H1 (cell line): ENCODE data around the gene RPS17. TPM values are rescaled to one million over a fixed set of nuclear protein-coding genes. Genes with fewer than 3 reads are reported as not detected.

Experiments
- CTCF ChIA-PET: fragments of 300-600 bp; sonication (Branson Sonifier 250); formaldehyde crosslinking; loops from one replicate; lab custom pipeline; 2021; ENCODE audit not compliant: partially characterized antibody; lab: Charles Lee
- POLR2A ChIA-PET: fragments of 300-600 bp; sonication (Branson Sonifier 250); formaldehyde crosslinking; loops from one replicate; lab custom pipeline; 2021; ENCODE audit warnings: inconsistent platforms; ENCODE audit not compliant: partially characterized antibody; lab: Charles Lee
- DNase-seq, 2 experiments: peaks; one replicate each; pipeline versions ENCODE4 v3.0.0 to v3.0.0-alpha.2; 2010 to 2022; ENCODE audit warnings: low spot score in 2 of 2, low read depth in 1 of 2, mixed read lengths in 1 of 2
- FAIRE-seq: peaks from 2 replicates; lab custom pipeline; 2011; peaks lifted over from hg19 to GRCh38; lab: Jason Lieb, UNC
- H2AFZ ChIP-seq: 2 replicates; pipeline ENCODE4 v1.8.1; 2012; ENCODE audit warnings: low read length, inconsistent platforms
- H2AK5ac ChIP-seq: 2 replicates; pipeline ENCODE4 v1.6.1; 2013; ENCODE audit warnings: low read depth, low read length
- H2BK120ac ChIP-seq: replicated peaks from 2 replicates; pipeline ENCODE3; 2013; ENCODE audit warnings: low read depth, low read length, inconsistent platforms
- H2BK12ac ChIP-seq: 2 replicates; pipeline ENCODE4 v1.6.1; 2013; ENCODE audit warnings: low read depth, low read length
- H2BK15ac ChIP-seq: 2 replicates; pipeline ENCODE4 v1.6.1; 2013; ENCODE audit warnings: low read length
- H2BK20ac ChIP-seq: 2 replicates; pipeline ENCODE4 v1.6.1; 2013; ENCODE audit warnings: low read length
- H2BK5ac ChIP-seq: 2 replicates; pipeline ENCODE4 v1.6.1; 2013; ENCODE audit warnings: low read depth, low read length
- H3K14ac ChIP-seq: 2 replicates; pipeline ENCODE4 v1.6.1; 2013; ENCODE audit warnings: inconsistent platforms; ENCODE audit not compliant: insufficient read length
- H3K18ac ChIP-seq: 2 replicates; pipeline ENCODE4 v1.6.1; 2013; ENCODE audit warnings: low read length; ENCODE audit errors: extremely low read depth
- H3K23ac ChIP-seq: 2 replicates; pipeline ENCODE4 v1.6.1; 2013; ENCODE audit warnings: inconsistent platforms; ENCODE audit not compliant: insufficient read length
- H3K23me2 ChIP-seq: 2 replicates; pipeline ENCODE4 v1.6.1; 2013; ENCODE audit warnings: low read depth, low read length
- H3K27ac ChIP-seq: 2 replicates; pipeline ENCODE4 v1.6.1; 2011; ENCODE audit warnings: low read depth, low read length, inconsistent platforms
- H3K27me3 ChIP-seq, 4 experiments: replicated peaks in 1 of 4; 1 replicate in 1 of 4; 2 replicates in 3 of 4; pipeline versions ENCODE4 v1.6.1 to v1.8.1; 2011 to 2013; ENCODE audit warnings: low read length in 3 of 4, mild to moderate bottlenecking in 3 of 4, inconsistent platforms in 2 of 4, mixed read lengths in 2 of 4, moderate library complexity in 1 of 4; ENCODE audit not compliant: control insufficient read depth in 3 of 4, insufficient read depth in 3 of 4; ENCODE audit errors: extremely low read depth in 1 of 4
- H3K36me3 ChIP-seq, 4 experiments: 2 replicates each; pipeline versions ENCODE4 v1.6.1 to v1.8.1; 2011 to 2013; ENCODE audit warnings: mild to moderate bottlenecking in 4 of 4, low read length in 3 of 4, moderate library complexity in 2 of 4, control low read depth in 1 of 4, inconsistent platforms in 1 of 4; ENCODE audit not compliant: insufficient read depth in 4 of 4, control insufficient read depth in 2 of 4
- H3K4ac ChIP-seq: replicated peaks from 2 replicates; pipeline ENCODE3; 2013; ENCODE audit warnings: low read length, low read depth, mixed read lengths, inconsistent platforms; ENCODE audit not compliant: insufficient read length
- H3K4me1 ChIP-seq, 4 experiments: replicated peaks in 1 of 4; 1 replicate in 1 of 4; 2 replicates in 3 of 4; pipeline versions ENCODE4 v1.6.1 to v1.8.1; 2011 to 2013; ENCODE audit warnings: low read length in 3 of 4, inconsistent platforms in 2 of 4, mixed read lengths in 1 of 4; ENCODE audit not compliant: insufficient read depth in 4 of 4, control insufficient read depth in 3 of 4
- H3K4me2 ChIP-seq, 2 experiments: 2 replicates each; pipeline versions ENCODE4 v1.6.1 to v1.8.1; 2011 to 2013; ENCODE audit warnings: low read depth in 2 of 2, low read length in 2 of 2, control low read depth in 1 of 2, inconsistent platforms in 1 of 2, mild to moderate bottlenecking in 1 of 2; ENCODE audit not compliant: insufficient read depth in 1 of 2
- H3K4me3 ChIP-seq, 4 experiments: fragments of 200-600, 300-600 bp in 1 of 4; sonication (generic), shearing (Covaris generic), sonication (Bioruptor Twin) in 1 of 4; 2 replicates each; pipeline versions ENCODE4 v1.5.1 to v1.8.1; 2011 to 2016; ENCODE audit warnings: low read length in 4 of 4, low read depth in 3 of 4, control low read depth in 2 of 4, inconsistent platforms in 2 of 4, mild to moderate bottlenecking in 2 of 4, mixed read lengths in 1 of 4, moderate library complexity in 1 of 4; ENCODE audit not compliant: insufficient read depth in 2 of 4; ENCODE audit errors: extremely low read depth in 1 of 4
- H3K56ac ChIP-seq: replicated peaks from 2 replicates; pipeline ENCODE3; 2013; ENCODE audit warnings: low read depth, mild to moderate bottlenecking, mixed read lengths, low read length, inconsistent platforms; ENCODE audit not compliant: insufficient read length
- H3K79me1 ChIP-seq: 2 replicates; pipeline ENCODE4 v1.6.1; 2013; ENCODE audit warnings: low read depth, low read length, control low read depth
- H3K79me2 ChIP-seq, 2 experiments: 2 replicates each; pipeline versions ENCODE4 v1.6.1 to v1.8.1; 2012 to 2013; ENCODE audit warnings: low read length in 2 of 2, mild to moderate bottlenecking in 2 of 2, inconsistent platforms in 1 of 2; ENCODE audit not compliant: insufficient read depth in 2 of 2, control insufficient read depth in 1 of 2
- H3K9ac ChIP-seq, 4 experiments: replicated peaks in 1 of 4; 1 replicate in 1 of 4; 2 replicates in 3 of 4; pipeline versions ENCODE4 v1.6.1 to v1.8.1; 2011 to 2013; ENCODE audit warnings: low read depth in 3 of 4, low read length in 3 of 4, control low read depth in 2 of 4, mild to moderate bottlenecking in 2 of 4, moderate library complexity in 2 of 4, inconsistent platforms in 1 of 4; ENCODE audit errors: extremely low read depth in 1 of 4
- H3K9me3 ChIP-seq, 2 experiments: 2 replicates each; pipeline versions ENCODE4 v1.6.1 to v1.8.1; 2012 to 2013; ENCODE audit warnings: mild to moderate bottlenecking in 2 of 2, moderate library complexity in 2 of 2, control low read depth in 1 of 2, inconsistent platforms in 1 of 2, low read depth in 1 of 2, low read length in 1 of 2, mixed read lengths in 1 of 2; ENCODE audit not compliant: insufficient read depth in 2 of 2
- H4K20me1 ChIP-seq, 2 experiments: replicated peaks in 1 of 2; 2 replicates each; pipeline versions ENCODE3 to v1.8.1; 2011 to 2013; ENCODE audit warnings: inconsistent platforms in 2 of 2, low read length in 2 of 2, mild to moderate bottlenecking in 1 of 2; ENCODE audit not compliant: insufficient read depth in 2 of 2, control insufficient read depth in 1 of 2
- H4K5ac ChIP-seq: 2 replicates; pipeline ENCODE4 v1.6.1; 2013; ENCODE audit warnings: low read length, low read depth, mixed read lengths, inconsistent platforms; ENCODE audit not compliant: insufficient read length
- H4K8ac ChIP-seq: 2 replicates; pipeline ENCODE4 v1.8.0; 2013; ENCODE audit warnings: mild to moderate bottlenecking, moderate library complexity, low read length, inconsistent platforms; ENCODE audit not compliant: insufficient read depth; ENCODE audit errors: extremely low read depth
- H4K91ac ChIP-seq: replicated peaks from 2 replicates; pipeline ENCODE3; 2013; ENCODE audit warnings: low read length, mixed read lengths, inconsistent platforms; ENCODE audit not compliant: insufficient read length
- ATF2 ChIP-seq: IDR thresholded peaks from 2 replicates; pipeline ENCODE4 v1.6.1; 2012; ENCODE audit warnings: low read length, inconsistent platforms
- BACH1 ChIP-seq: IDR thresholded peaks from 2 replicates; pipeline ENCODE4 v1.6.1; 2012; ENCODE audit warnings: low read length, improper control_type of control experiment
- CEBPB ChIP-seq: IDR thresholded peaks from 2 replicates; pipeline ENCODE4 v1.6.1; 2012; ENCODE audit warnings: low read depth, low read length
- E2F6 ChIP-seq: IDR thresholded peaks from 2 replicates; pipeline ENCODE4 v1.6.1; 2012; ENCODE audit warnings: inconsistent platforms
- FOSL1 ChIP-seq: IDR thresholded peaks from 2 replicates; pipeline ENCODE4 v1.6.1; 2011; ENCODE audit warnings: mild to moderate bottlenecking, low read depth, low read length, moderate library complexity; ENCODE audit not compliant: insufficient read depth
- HDAC2 ChIP-seq, 2 experiments: fragments of 300-600 bp in 1 of 2; sonication (generic) in 1 of 2; IDR thresholded peaks; 2 replicates each; pipeline ENCODE4 v1.6.1; 2011 to 2012; ENCODE audit warnings: low read depth in 2 of 2, low read length in 2 of 2, mild to moderate bottlenecking in 2 of 2, moderate library complexity in 2 of 2, borderline replicate concordance in 1 of 2, inconsistent platforms in 1 of 2
- KDM4A ChIP-seq: IDR thresholded peaks from one replicate; pipeline ENCODE4 v1.7.1; 2012; ENCODE audit warnings: low read depth, mild to moderate bottlenecking, moderate library complexity, low read length, inconsistent platforms; ENCODE audit not compliant: severe bottlenecking
- NRF1 ChIP-seq: IDR thresholded peaks from 2 replicates; pipeline ENCODE4 v1.6.1; 2011; ENCODE audit warnings: mild to moderate bottlenecking, low read depth, low read length, improper control_type of control experiment
- RAD21 ChIP-seq, 2 experiments: IDR thresholded peaks in 1 of 2; conservative IDR thresholded peaks in 1 of 2; 2 replicates each; pipeline ENCODE4 v1.6.1; 2011; ENCODE audit warnings: low read depth in 2 of 2, low read length in 2 of 2, improper control_type of control experiment in 1 of 2, inconsistent platforms in 1 of 2, mild to moderate bottlenecking in 1 of 2, moderate library complexity in 1 of 2
- SIN3A ChIP-seq, 2 experiments: IDR thresholded peaks in 1 of 2; conservative IDR thresholded peaks in 1 of 2; 2 replicates each; pipeline ENCODE4 v1.6.1; 2011 to 2012; ENCODE audit warnings: low read length in 2 of 2, improper control_type of control experiment in 1 of 2, low read depth in 1 of 2, mild to moderate bottlenecking in 1 of 2
- YY1 ChIP-seq: IDR thresholded peaks from 2 replicates; pipeline ENCODE4 v1.6.1; 2011; ENCODE audit warnings: low read depth, mild to moderate bottlenecking, low read length
- WGBS, 2 experiments: shearing (Covaris generic) in 1 of 2; methylation state at CpG; one replicate each; pipeline versions ENCODE4 v1.1.6 to v1.1.7; 2013 to 2015; ENCODE audit warnings: low lambda C conversion rate in 2 of 2, mixed read lengths in 2 of 2, inconsistent platforms in 1 of 2, low coverage in 1 of 2, missing lambda C conversion rate in 1 of 2; ENCODE audit not compliant: insufficient replicate concordance in 2 of 2, insufficient coverage in 1 of 2, insufficient read length in 1 of 2; ENCODE audit errors: extremely low coverage in 1 of 2, missing lambda C conversion rate in 1 of 2; 5-methylcytosine and 5-hydroxymethylcytosine counted together
- polyA plus RNA-seq, 7 experiments: library from polyadenylated mRNA; depleted of rRNA in 3 of 7; stranded (reverse) in 5 of 7; unstranded in 2 of 7; fragments of >200 nt in 5 of 7; fragments of 200-250 nt in 2 of 7; gene quantifications; 1 replicate in 5 of 7; 2 replicates in 1 of 7; 4 replicates in 1 of 7; pipeline versions ENCODE4 v1.2.1 to v1.2.3, GENCODE V29; 2011 to 2013; ENCODE audit warnings: missing spikeins in 2 of 7, mixed read lengths in 2 of 7
- total RNA-seq: library from RNA; stranded (reverse); fragmentation: NEBNext Ultra II Directional; extraction: Animal tissue kit (Norgen Biotek cat#: 25700); gene quantifications from 2 replicates; pipeline ENCODE4 v1.2.1, GENCODE V29; 2021

Gene RPS17
- total and polyA plus RNA-seq, 2 of the 8 experiments (the other 6 are each of a cell fraction or from before 2014, with no cell fraction given), result 2,416 to 5,590 TPM

- H3K18ac ChIP-seq, result no peak overlapping the region
- H3K9me3 ChIP-seq, result no peaks in the 10 kb centered on the region
- TF ChIP-seq KDM4A (no peak), BACH1 (no peak), HDAC2 (IDR thresholded peaks at IDR 0.05; ENCODE audit: borderline replicate concordance in 1 of 2, low read depth in 2 of 2, low read length in 2 of 2) (no peak), SIN3A (conservative IDR thresholded peaks at IDR 0.05 in 1 of 2, IDR thresholded peaks at IDR 0.05 in 1 of 2; ENCODE audit: low read depth in 1 of 2, low read length in 2 of 2) (no peak), CEBPB (no peak), ATF2 (no peak), FOSL1 (no peak), RAD21 (IDR thresholded peaks at IDR 0.05 in 1 of 2, conservative IDR thresholded peaks at IDR 0.05 in 1 of 2; ENCODE audit: low read depth in 2 of 2, low read length in 2 of 2) (no peak), E2F6 (no peak), YY1 (no peak), NRF1 (no peak)
- TF ChIP-seq, all 59 proteins: peak for 0
- Histone ChIP-seq H4K5ac (no peak overlapping the region), H3K36me3 (no peaks in the 10 kb centered on the region), H3K4me1 (no peaks in the 10 kb centered on the region), H4K20me1 (no peaks in the 10 kb centered on the region), H3K27ac (no peak overlapping the region), H2BK15ac (no peak overlapping the region), H3K56ac (no peak overlapping the region), H3K23me2 (no peaks in the 10 kb centered on the region), H3K79me2 (no peaks in the 10 kb centered on the region), H4K91ac (no peak overlapping the region), H4K8ac (no peak overlapping the region), H2BK5ac (no peak overlapping the region), H3K9ac (no peak overlapping the region), H3K14ac (no peak overlapping the region), H2AFZ (no peak overlapping the region), H3K4ac (no peak overlapping the region), H3K4me2 (no peak overlapping the region), H2BK20ac (no peak overlapping the region), H2BK120ac (no peak overlapping the region), H3K23ac (no peak overlapping the region), H2BK12ac (no peak overlapping the region), H2AK5ac (no peak overlapping the region), H3K79me1 (no peaks in the 10 kb centered on the region), H3K27me3 (no peaks in the 10 kb centered on the region), H3K4me3 (no peak overlapping the region)
- WGBS, 2 experiments, result 81% methylated on average over 1 of the region's 1 CpG; no CpG with 5 or more reads in 1 of the 2 experiments
- FAIRE-seq (no peak), DNase-seq (no peak)
- CTCF ChIA-PET, result interaction anchor here (1.0 to 2.3 kb wide), 4 partner anchors 8 to 436 kb away, joined by 3 to 6 read pairs (median 4); no protein-coding TSS in a partner anchor
- POLR2A ChIA-PET, result interaction anchor here (1.1 to 9.9 kb wide), 2 partner anchors 11 to 20 kb away, joined by 3 to 95 read pairs; partner anchors contain the start of gene RPS17
Observed at GRCh38 chr15:82558502-82558901, 18.2 kb upstream of the RPS17 start.
